ENCODE measurements around the gene NRXN3. TPM values are rescaled to one million over a fixed set of nuclear protein-coding genes. Genes with fewer than 3 reads are reported as not detected.
A peak's percentile ranks its signal among the peaks of the same experiment; 100 is the strongest.

The NRXN3 gene
- total RNA-seq, 1 donor from 2014 or later = 1.6 TPM

DNA sequence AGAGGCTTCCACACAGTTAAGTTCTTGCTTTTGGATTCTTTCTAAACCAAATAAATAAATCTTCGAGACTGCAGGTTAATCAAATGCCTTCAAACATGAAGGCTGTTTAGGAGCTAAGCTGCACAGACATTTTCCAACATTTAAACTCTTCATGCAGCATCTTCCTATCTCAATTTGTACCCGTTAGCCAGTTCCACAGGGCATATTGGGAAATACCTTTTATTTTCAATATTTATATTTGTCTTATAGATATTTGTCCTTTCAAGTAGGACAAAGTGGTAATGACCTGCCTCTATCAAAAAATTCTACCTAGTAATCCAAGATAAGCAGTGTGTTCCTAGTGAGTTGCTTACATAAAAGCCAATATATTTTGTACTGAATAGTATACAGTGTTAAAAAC, 1667.5 kb downstream of the NRXN3 start:
- H3K27me3 ChIP-seq (ENCODE audit: control insufficient read depth, insufficient read depth, low read length) = no peaks in the 10 kb centered on the region
- no peak for DNase-seq (ENCODE audit: low read depth)
- TF ChIP-seq, protein P1, sequence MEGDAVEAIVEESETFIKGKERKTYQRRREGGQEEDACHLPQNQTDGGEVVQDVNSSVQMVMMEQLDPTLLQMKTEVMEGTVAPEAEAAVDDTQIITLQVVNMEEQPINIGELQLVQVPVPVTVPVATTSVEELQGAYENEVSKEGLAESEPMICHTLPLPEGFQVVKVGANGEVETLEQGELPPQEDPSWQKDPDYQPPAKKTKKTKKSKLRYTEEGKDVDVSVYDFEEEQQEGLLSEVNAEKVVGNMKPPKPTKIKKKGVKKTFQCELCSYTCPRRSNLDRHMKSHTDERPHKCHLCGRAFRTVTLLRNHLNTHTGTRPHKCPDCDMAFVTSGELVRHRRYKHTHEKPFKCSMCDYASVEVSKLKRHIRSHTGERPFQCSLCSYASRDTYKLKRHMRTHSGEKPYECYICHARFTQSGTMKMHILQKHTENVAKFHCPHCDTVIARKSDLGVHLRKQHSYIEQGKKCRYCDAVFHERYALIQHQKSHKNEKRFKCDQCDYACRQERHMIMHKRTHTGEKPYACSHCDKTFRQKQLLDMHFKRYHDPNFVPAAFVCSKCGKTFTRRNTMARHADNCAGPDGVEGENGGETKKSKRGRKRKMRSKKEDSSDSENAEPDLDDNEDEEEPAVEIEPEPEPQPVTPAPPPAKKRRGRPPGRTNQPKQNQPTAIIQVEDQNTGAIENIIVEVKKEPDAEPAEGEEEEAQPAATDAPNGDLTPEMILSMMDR (IDR thresholded peaks at IDR 0.05; ENCODE audit: insufficient read depth, low read length, poor library complexity, severe bottlenecking) = no peak
- H3K36me3 ChIP-seq (ENCODE audit: control insufficient read depth, insufficient read depth, low read length) = no peaks in the 10 kb centered on the region
- H3K4me3 ChIP-seq (ENCODE audit: low read depth, low read length) = no peak overlapping the region

DNA sequence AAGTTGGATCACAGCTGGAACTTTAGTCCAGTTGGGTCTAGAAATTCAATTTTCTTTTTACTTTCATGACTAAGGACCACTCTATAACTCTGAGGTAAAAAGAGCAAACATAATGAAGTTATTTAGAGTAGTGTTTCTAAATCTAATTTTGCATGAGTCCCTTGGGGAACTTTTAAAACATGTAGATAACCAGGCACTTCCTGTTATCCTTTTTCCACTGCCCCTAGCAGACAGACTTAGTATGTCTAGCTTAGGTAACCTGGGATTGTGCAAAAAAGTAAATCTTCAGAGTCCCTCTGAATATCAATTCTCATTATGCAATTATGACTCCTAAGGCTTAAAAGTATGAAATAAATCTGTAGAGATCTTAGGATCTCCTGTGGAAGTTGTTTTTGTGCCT, 1669.9 kb downstream of the NRXN3 start:
- no peak for DNase-seq (ENCODE audit: low read depth)
- no peaks in the 10 kb centered on the region for H3K27me3 ChIP-seq (ENCODE audit: control insufficient read depth, insufficient read depth, low read length)
- TF ChIP-seq, protein P1 (IDR thresholded peaks at IDR 0.05; ENCODE audit: insufficient read depth, low read length, poor library complexity, severe bottlenecking) = no peak

DNA sequence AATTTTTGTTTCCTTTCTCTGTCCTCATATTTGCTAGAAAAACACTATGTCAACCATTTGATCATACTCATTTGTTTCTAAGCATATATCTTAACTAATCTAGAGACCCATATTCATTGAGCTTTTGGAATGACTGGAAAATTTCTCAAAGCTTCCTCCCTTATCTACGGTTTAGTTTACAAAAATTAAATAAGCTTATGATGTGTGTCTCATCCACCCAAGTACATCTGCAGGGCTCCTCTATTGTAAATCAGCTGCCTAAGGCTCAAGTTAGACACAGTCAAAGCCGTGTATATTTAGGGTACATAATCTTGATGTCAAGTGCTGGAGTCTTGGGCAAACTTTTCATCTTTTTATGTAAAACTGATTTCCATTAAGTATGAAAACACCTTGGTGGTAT, 1670.7 kb downstream of the NRXN3 start:
- no peaks in the 10 kb centered on the region for H3K27me3 ChIP-seq (ENCODE audit: control insufficient read depth, insufficient read depth, low read length)
- TF ChIP-seq, protein P1 (IDR thresholded peaks at IDR 0.05; ENCODE audit: insufficient read depth, low read length, poor library complexity, severe bottlenecking) = no peak
- no peaks in the 10 kb centered on the region for H3K36me3 ChIP-seq (ENCODE audit: control insufficient read depth, insufficient read depth, low read length)
- H3K4me3 ChIP-seq (ENCODE audit: low read depth, low read length) = no peak overlapping the region
- DNase-seq (ENCODE audit: low read depth) = no peak

More for the DNA sequence above, 1669.9 kb downstream of the NRXN3 start:
- no peak overlapping the region for H3K4me3 ChIP-seq (ENCODE audit: low read depth, low read length)
- no peaks in the 10 kb centered on the region for H3K36me3 ChIP-seq (ENCODE audit: control insufficient read depth, insufficient read depth, low read length)

DNA sequence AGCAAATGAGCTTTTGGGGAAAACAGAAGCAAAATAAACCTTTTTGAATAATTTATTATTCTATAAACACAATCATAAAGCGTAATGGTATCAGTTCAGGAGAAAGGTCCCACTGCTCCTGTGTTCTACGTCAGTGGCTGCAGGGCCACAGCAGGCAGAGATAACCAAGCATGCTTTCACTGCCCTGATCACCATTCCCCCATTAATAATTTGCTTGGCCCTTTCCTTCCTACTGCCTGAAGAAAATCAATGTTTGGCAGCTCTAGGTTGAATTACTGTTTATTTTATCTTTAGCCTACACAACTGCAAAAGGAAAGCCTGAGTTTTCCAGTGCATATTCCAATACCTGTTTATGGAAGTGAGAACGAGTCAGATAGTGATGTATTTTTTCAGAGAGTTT, 1671.3 kb downstream of the NRXN3 start:
- Histone ChIP-seq H3K27me3 (ENCODE audit: control insufficient read depth, insufficient read depth, low read length) (no peaks in the 10 kb centered on the region), H3K36me3 (ENCODE audit: control insufficient read depth, insufficient read depth, low read length) (no peaks in the 10 kb centered on the region), H3K4me3 (ENCODE audit: low read depth, low read length) (no peak overlapping the region)
- TF ChIP-seq, protein P1 (IDR thresholded peaks at IDR 0.05; ENCODE audit: insufficient read depth, low read length, poor library complexity, severe bottlenecking) = no peak
- DNase-seq (ENCODE audit: low read depth) = no peak

DNA sequence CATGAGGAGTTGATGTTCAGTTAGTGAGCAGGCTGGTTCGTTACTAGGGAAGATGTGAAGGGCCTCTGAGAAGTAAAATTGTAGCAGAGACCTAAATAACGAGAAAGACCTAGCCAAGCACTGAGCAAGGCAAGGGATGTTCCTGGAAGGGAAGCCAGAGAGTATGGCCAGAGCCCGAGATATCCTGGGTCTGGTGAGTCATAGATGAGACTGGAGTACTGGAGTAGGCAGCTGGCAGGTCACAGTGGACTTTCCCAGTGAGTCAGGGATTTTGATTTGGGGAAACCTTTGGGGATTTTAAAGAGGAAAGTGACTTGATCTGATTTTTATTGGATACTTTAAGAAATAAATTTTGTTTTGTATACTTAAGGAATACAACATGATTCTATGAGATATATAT, 1672.1 kb downstream of the NRXN3 start:
- TF ChIP-seq, protein P1 (IDR thresholded peaks at IDR 0.05; ENCODE audit: insufficient read depth, low read length, poor library complexity, severe bottlenecking) = no peak
- no peak overlapping the region for H3K4me3 ChIP-seq (ENCODE audit: low read depth, low read length)
- H3K27me3 ChIP-seq (ENCODE audit: control insufficient read depth, insufficient read depth, low read length) = no peaks in the 10 kb centered on the region
- DNase-seq (ENCODE audit: low read depth) = peak; percentile 41
- no peaks in the 10 kb centered on the region for H3K36me3 ChIP-seq (ENCODE audit: control insufficient read depth, insufficient read depth, low read length)

DNA sequence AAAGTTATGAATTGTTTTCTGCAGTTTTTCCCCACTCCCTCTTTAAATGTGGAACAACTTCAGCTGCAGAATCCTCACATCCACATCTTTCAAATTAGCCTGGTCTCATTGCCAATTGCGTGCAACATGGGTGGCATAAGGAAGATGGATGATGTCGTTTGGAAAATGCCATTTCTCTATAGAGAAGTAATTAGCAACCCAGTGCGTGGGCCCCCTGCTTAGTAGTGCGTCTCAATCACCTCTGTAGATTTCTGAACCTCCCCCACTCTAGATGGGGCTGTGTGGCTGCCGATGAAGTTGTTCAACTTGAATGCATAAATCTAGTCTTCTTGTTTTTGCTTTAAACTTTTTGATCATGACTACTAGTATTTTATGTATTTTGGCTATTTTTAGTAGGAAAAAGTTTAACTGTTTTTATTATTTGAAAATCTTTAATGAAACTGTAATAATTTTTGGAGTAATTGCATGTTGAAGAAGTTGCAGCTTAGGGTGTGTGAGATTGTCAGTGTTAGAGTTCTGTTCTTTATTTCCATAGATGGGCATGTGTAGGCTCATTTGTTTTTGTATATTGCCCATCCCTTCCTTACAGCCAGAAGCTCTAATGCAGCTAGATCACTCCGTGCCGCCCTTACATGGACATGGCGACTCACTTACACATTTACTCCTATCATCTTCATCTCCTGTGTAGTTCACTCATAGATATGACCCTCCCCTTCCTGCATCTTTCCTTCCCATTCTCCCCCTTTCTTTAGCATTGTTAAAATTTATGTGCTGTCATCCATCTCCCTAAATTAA, 1683.0 kb downstream of the NRXN3 start:
- no peak overlapping the region for H3K4me3 ChIP-seq (ENCODE audit: low read depth, low read length)
- no peaks in the 10 kb centered on the region for H3K27me3 ChIP-seq (ENCODE audit: control insufficient read depth, insufficient read depth, low read length)
- no peak for DNase-seq (ENCODE audit: low read depth)
- TF ChIP-seq, protein P1 (IDR thresholded peaks at IDR 0.05; ENCODE audit: insufficient read depth, low read length, poor library complexity, severe bottlenecking) = no peak
- no peaks in the 10 kb centered on the region for H3K36me3 ChIP-seq (ENCODE audit: control insufficient read depth, insufficient read depth, low read length)
